Motor neuron (in vitro differentiated cells): Measurements from ENCODE around the gene NOS3. TPM values are rescaled to one million over a fixed set of nuclear protein-coding genes. Genes with fewer than 3 reads are reported as not detected.

Experiments used
- ATAC-seq, 8 experiments: fragments of 200-7000 bp; cut with Tn5 transposase; replicated peaks in 6 of 8; 2 replicates each; pipeline ENCODE4 v1.8.0; 2021; ENCODE audit warnings: mild to moderate bottlenecking in 8 of 8, moderate library complexity in 8 of 8
- H3K27ac ChIP-seq, 2 donors: fragments of 250-450 bp; sonication (Bioruptor Pico); 2 replicates each; pipeline ENCODE4 v1.9.0; 2021; ENCODE audit warnings: antibody characterized with exemption in 2 of 2, mild to moderate bottlenecking in 2 of 2, moderate library complexity in 1 of 2
- H3K4me1 ChIP-seq, 2 donors: fragments of 250-450 bp; sonication (Bioruptor Pico); replicated peaks in 1 of 2; 2 replicates each; pipeline ENCODE4 v1.6.1; 2021; ENCODE audit warnings: antibody characterized with exemption in 2 of 2, mild to moderate bottlenecking in 2 of 2, moderate library complexity in 1 of 2
- H3K4me3 ChIP-seq, 5 donors: fragments of 250-450 bp; sonication (Bioruptor Pico); 2 replicates each; pipeline ENCODE4 v1.9.0; 2021; ENCODE audit warnings: antibody characterized with exemption in 5 of 5, mild to moderate bottlenecking in 5 of 5, moderate library complexity in 4 of 5
- WGBS, 10 experiments: fragments of 450-650 bp; shearing (Covaris generic); methylation state at CpG; one replicate each; pipeline ENCODE4 v1.0.0; 2022; 5-methylcytosine and 5-hydroxymethylcytosine counted together
- in situ Hi-C, 9 experiments: fragments of 400-800 bp; cut with MboI; loops; one replicate each; pipeline ENCODE4 v1.15.0; 2021; ENCODE audit warnings: low sequenced_read_pairs in 9 of 9, low pct_unique_long_range_greater_than_20kb in 2 of 9; ENCODE audit not compliant: unreplicated experiment in 9 of 9
- total RNA-seq, 8 experiments: library from RNA; unstranded; fragments of 300-600 nt; gene quantifications; 2 replicates each; pipeline versions ENCODE4 v1.2.3 to v1.2.4, GENCODE V29; 2022

NOS3 gene
- total RNA-seq, result 1 to 10 TPM in 6 of 8 experiments, under 1 TPM in 2; 0.33 to 4.0 (median 1.7) TPM

- Histone ChIP-seq H3K4me1 (peaks cover 44 to 64% of the 10 kb centered on the region in 2 donors), H3K4me3 (no peak within 1 kb of the TSS), H3K27ac (no peak within 1 kb of the TSS)
- no peak for ATAC-seq
- in situ Hi-C loops, result loop anchor here in 5 of 9 experiments (25.0 kb wide), 2 partner anchors 203 to 578 kb away; a partner anchor contains a TSS
- WGBS, 10 experiments, result 56 to 100% (median 83%) methylated on average over 1 to 11 of the region's 12 CpGs; no CpG with 5 or more reads in 2 of the 10 experiments
These were observed at the start of gene NOS3 for GRCh38 chr7:150990416-150991186. TSS of gene NOS3 (plus strand) at chr7:150991017. CDS start at chr7:150993804, 2,787 bp downstream.

GRCh38 chr7:150941351-150942000 lies 49.3 kb upstream of the NOS3 start:
- ATAC-seq, result no peak
- in situ Hi-C loops, result no loop called here
- H3K4me1 ChIP-seq, result peaks cover 22 to 24% of the 10 kb centered on the region in 2 donors
- H3K4me3 ChIP-seq, result no peak overlapping the region
- no peak overlapping the region for H3K27ac ChIP-seq
- 60 to 100% (median 83%) methylated on average over 1 to 9 of the region's 15 CpGs; no CpG with 5 or more reads in 3 of the 10 experiments for WGBS, 10 experiments

- Histone ChIP-seq H3K4me3 (no peak overlapping the region), H3K27ac (no peak overlapping the region), H3K4me1 (peaks cover 23 to 25% of the 10 kb centered on the region in 2 donors)
- in situ Hi-C loops, result no loop called here
- WGBS, 10 experiments, result 0 to 80% (median 63%) methylated on average over 1 to 5 of the region's 14 CpGs; no CpG with 5 or more reads in 3 of the 10 experiments
- peak in 4 of 8 experiments; percentile 8 to 65 (median 28) for ATAC-seq
These were observed 48.7 kb upstream of the NOS3 start for GRCh38 chr7:150942001-150942590.

- WGBS, 10 experiments, result 30 to 100% (median 73%) methylated on average over 1 to 4 of the region's 13 CpGs; no CpG with 5 or more reads in 4 of the 10 experiments
- in situ Hi-C loops, result no loop called here
- Histone ChIP-seq H3K4me1 (peaks cover 30 to 31% of the 10 kb centered on the region in 2 donors), H3K4me3 (no peak overlapping the region), H3K27ac (no peak overlapping the region)
- ATAC-seq, result no peak
These were observed 48.0 kb upstream of the NOS3 start for GRCh38 chr7:150942591-150943452.

- no peak overlapping the region for H3K27ac ChIP-seq
- WGBS, 10 experiments, result 70 to 100% (median 100%) methylated on average over 1 to 5 of the region's 6 CpGs; no CpG with 5 or more reads in 5 of the 10 experiments
- in situ Hi-C loops, result no loop called here
- peaks cover 30 to 34% of the 10 kb centered on the region in 2 donors for H3K4me1 ChIP-seq
- H3K4me3 ChIP-seq, result no peak overlapping the region
- ATAC-seq, result no peak
These were observed 47.4 kb upstream of the NOS3 start for GRCh38 chr7:150943453-150943814.

GRCh38 chr7:150944066-150945042 lies 46.5 kb upstream of the NOS3 start:
- 44 to 100% (median 84%) methylated on average over 1 to 3 of the region's 6 CpGs; no CpG with 5 or more reads in 4 of the 10 experiments for WGBS, 10 experiments
- peak in 3 of 8 experiments; percentile 3 to 47 (median 38) for ATAC-seq
- Histone ChIP-seq H3K27ac (no peak overlapping the region), H3K4me1 (peaks cover 27 to 40% of the 10 kb centered on the region in 2 donors), H3K4me3 (no peak overlapping the region)
- in situ Hi-C loops, result no loop called here

GRCh38 chr7:150945171-150945852 lies 45.5 kb upstream of the NOS3 start:
- in situ Hi-C loops, result no loop called here
- H3K27ac ChIP-seq, result peak overlapping the region in 1 of 2 donors; percentile 17
- peaks cover 30 to 45% of the 10 kb centered on the region in 2 donors for H3K4me1 ChIP-seq

GRCh38 chr7:150945853-150946420 lies 44.9 kb upstream of the NOS3 start:
- 80% methylated on average over 1 of the region's 17 CpGs; no CpG with 5 or more reads in 9 of the 10 experiments for WGBS, 10 experiments
- in situ Hi-C loops, result no loop called here
- Histone ChIP-seq H3K4me3 (no peak overlapping the region), H3K27ac (no peak overlapping the region), H3K4me1 (peaks cover 30 to 45% of the 10 kb centered on the region in 2 donors)
- ATAC-seq, result peak in 4 of 8 experiments; percentile 7 to 62 (median 38)

More at GRCh38 chr7:150945171-150945852, 45.5 kb upstream of the NOS3 start:
- ATAC-seq, result peak in 6 of 8 experiments; percentile 15 to 74 (median 66)
- H3K4me3 ChIP-seq, result no peak overlapping the region
- WGBS, 10 experiments, result 0 to 75% (median 37%) methylated on average over 1 to 4 of the region's 19 CpGs; no CpG with 5 or more reads in 7 of the 10 experiments

- Histone ChIP-seq H3K4me3 (no peak overlapping the region), H3K4me1 (peaks cover 30 to 45% of the 10 kb centered on the region in 2 donors), H3K27ac (no peak overlapping the region)
- WGBS, 10 experiments, result no CpG with 5 or more reads among the region's 27 CpGs
- ATAC-seq, result no peak
- in situ Hi-C loops, result no loop called here
These were observed 44.2 kb upstream of the NOS3 start for GRCh38 chr7:150946421-150947240.

- ATAC-seq, result peak in 5 of 8 experiments; percentile 48 to 60 (median 58)
- Histone ChIP-seq H3K27ac (no peak overlapping the region), H3K4me3 (no peak overlapping the region), H3K4me1 (peaks cover 30 to 45% of the 10 kb centered on the region in 2 donors)
- WGBS, 10 experiments, result no CpG with 5 or more reads among the region's 31 CpGs
- in situ Hi-C loops, result no loop called here
These were observed 43.5 kb upstream of the NOS3 start for GRCh38 chr7:150947241-150947745.
